Kidney (tissue), 14 donors: ENCODE results near the gene PLEK2. TPM values are rescaled to one million over a fixed set of nuclear protein-coding genes. Genes with fewer than 3 reads are reported as not detected.
A peak's percentile ranks its signal among the peaks of the same experiment; 100 is the strongest.

Experiments used
- DNase-seq, 5 donors: peaks; one replicate each; pipeline ENCODE4 v3.0.0-alpha.2; 2013 to 2020
- FAIRE-seq: peaks from 2 replicates; lab custom pipeline; 2012; peaks lifted over from hg19 to GRCh38; lab: Jason Lieb, UNC
- H3K27ac ChIP-seq, 2 donors: one replicate each; pipeline ENCODE4 v1.7.0; 2013; ENCODE audit warnings: low read depth in 2 of 2, low read length in 2 of 2, inconsistent platforms in 1 of 2
- H3K27me3 ChIP-seq: one replicate; pipeline ENCODE4 v1.7.1; 2013; ENCODE audit warnings: low read length, inconsistent platforms; ENCODE audit not compliant: control insufficient read depth, insufficient read depth
- H3K36me3 ChIP-seq, 3 donors: one replicate each; pipeline versions ENCODE4 v1.7.0 to v1.7.1; 2013; ENCODE audit warnings: low read length in 3 of 3, control low read depth in 1 of 3, inconsistent platforms in 1 of 3; ENCODE audit not compliant: insufficient read depth in 3 of 3, control insufficient read depth in 2 of 3
- H3K4me1 ChIP-seq, 3 donors: one replicate each; pipeline versions ENCODE4 v1.7.0 to v1.7.1; 2013; ENCODE audit warnings: low read length in 3 of 3, inconsistent platforms in 1 of 3, low read depth in 1 of 3; ENCODE audit not compliant: control insufficient read depth in 2 of 3, insufficient read depth in 2 of 3
- H3K4me3 ChIP-seq, 3 donors: one replicate each; pipeline versions ENCODE4 v1.7.0 to v1.8.1; 2013; ENCODE audit warnings: low read length in 3 of 3, control low read depth in 1 of 3, inconsistent platforms in 1 of 3
- H3K9ac ChIP-seq, 3 donors: one replicate each; pipeline versions ENCODE4 v1.7.0 to v1.7.1; 2013; ENCODE audit warnings: low read length in 3 of 3, control low read depth in 1 of 3, inconsistent platforms in 1 of 3
- H3K9me3 ChIP-seq, 3 donors: one replicate each; pipeline versions ENCODE4 v1.7.0 to v1.7.1; 2013; ENCODE audit warnings: low read length in 3 of 3, control low read depth in 1 of 3, inconsistent platforms in 1 of 3; ENCODE audit not compliant: control insufficient read depth in 2 of 3, insufficient read depth in 1 of 3
- intact Hi-C: fragments of 100-400 bp; cut with DNase I; formaldehyde crosslinking; loops from one replicate; pipeline ENCODE4 v1.11.1; 2022
- polyA plus RNA-seq: library from polyadenylated mRNA; stranded (reverse); fragments of 350-450 nt; fragmentation: Illumina TruSeq; extraction: RNeasy Lipid Tissue Mini Kit (QIAGEN cat#74804); gene quantifications from one replicate; pipeline ENCODE4 v1.2.3, GENCODE V29; 2014; ENCODE audit warnings: low read depth, low replicate concordance; ENCODE audit not compliant: insufficient read depth
- total RNA-seq: library from RNA; stranded (reverse); fragmentation: NEBNext Ultra II Directional; extraction: Animal tissue kit (Norgen Biotek cat#: 25700); gene quantifications from one replicate; pipeline ENCODE4 v1.2.1, GENCODE V29; 2021
- TF ChIP-seq, protein P1 (sequence below): IDR thresholded peaks from 3 replicates; pipeline ENCODE4 v1.5.1; 2012; ENCODE audit warnings: mild to moderate bottlenecking, moderate library complexity, borderline replicate concordance; ENCODE audit not compliant: insufficient read depth; ENCODE audit errors: extremely low read depth
- donor health status: control.
- donor health status: control.
- donor health status: control.
- donor health status: control.
- donor health status: control.
- donor health status: DM: yes; HTN: yes; CAD: no.
- donor health status: Normal renal cell carcinoma (clear cell type).

The PLEK2 gene
- total and polyA plus RNA-seq, 2 donors from 2014 or later, result 10.8 to 11.4 TPM

DNA sequence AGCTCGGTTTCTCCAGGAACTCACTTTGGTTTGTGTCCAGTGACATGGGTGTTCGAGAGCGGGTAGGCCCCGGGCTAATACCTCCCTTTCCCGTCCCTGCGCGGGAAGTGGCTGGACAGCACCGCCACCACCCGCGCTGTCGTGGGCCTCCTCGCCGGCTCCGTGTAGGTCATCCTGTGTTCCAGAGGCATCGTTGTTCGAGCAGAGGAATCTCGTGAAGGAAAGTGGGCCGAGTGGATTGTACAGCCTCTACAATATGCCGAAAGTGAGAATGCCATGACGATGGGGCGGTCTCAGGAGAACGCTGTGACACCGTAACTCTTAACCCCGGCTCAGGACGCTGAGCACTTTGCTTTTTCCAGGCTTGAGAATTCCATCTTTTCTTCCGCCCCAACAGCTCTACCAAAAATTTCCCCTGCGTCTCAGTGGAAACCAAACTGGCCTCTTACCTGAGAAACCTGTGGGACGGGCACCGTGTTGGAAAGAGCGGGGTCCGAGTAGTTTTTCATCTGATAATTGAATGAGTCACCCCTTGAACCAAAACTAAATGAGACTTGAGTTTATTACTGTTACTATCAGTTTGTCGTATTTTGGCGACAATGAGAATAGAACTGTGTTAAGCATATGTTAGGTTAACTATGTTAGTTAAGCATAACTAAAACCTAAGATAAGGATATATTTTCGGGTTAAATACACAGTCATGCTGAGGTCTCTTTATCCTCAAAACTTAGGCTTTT, 51.3 kb downstream of the PLEK2 start:
- intact Hi-C loops, result no loop called here
- Histone ChIP-seq H3K27me3 (no peaks in the 10 kb centered on the region), H3K27ac (peak overlapping the region; percentile 98 to 100), H3K4me3 (peak overlapping the region; percentile 92 to 99 (median 96)), H3K4me1 (peaks cover 0 to 13% (median 10%) of the 10 kb centered on the region in 3 donors), H3K9ac (peak overlapping the region; percentile 83 to 99 (median 98)), H3K36me3 (peaks cover 0 to 15% (median 4%) of the 10 kb centered on the region in 3 donors), H3K9me3 (no peaks in the 10 kb centered on the region)
- DNase-seq (no peak), FAIRE-seq (no peak)
- TF ChIP-seq, protein P1, sequence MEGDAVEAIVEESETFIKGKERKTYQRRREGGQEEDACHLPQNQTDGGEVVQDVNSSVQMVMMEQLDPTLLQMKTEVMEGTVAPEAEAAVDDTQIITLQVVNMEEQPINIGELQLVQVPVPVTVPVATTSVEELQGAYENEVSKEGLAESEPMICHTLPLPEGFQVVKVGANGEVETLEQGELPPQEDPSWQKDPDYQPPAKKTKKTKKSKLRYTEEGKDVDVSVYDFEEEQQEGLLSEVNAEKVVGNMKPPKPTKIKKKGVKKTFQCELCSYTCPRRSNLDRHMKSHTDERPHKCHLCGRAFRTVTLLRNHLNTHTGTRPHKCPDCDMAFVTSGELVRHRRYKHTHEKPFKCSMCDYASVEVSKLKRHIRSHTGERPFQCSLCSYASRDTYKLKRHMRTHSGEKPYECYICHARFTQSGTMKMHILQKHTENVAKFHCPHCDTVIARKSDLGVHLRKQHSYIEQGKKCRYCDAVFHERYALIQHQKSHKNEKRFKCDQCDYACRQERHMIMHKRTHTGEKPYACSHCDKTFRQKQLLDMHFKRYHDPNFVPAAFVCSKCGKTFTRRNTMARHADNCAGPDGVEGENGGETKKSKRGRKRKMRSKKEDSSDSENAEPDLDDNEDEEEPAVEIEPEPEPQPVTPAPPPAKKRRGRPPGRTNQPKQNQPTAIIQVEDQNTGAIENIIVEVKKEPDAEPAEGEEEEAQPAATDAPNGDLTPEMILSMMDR, result no peak

DNA sequence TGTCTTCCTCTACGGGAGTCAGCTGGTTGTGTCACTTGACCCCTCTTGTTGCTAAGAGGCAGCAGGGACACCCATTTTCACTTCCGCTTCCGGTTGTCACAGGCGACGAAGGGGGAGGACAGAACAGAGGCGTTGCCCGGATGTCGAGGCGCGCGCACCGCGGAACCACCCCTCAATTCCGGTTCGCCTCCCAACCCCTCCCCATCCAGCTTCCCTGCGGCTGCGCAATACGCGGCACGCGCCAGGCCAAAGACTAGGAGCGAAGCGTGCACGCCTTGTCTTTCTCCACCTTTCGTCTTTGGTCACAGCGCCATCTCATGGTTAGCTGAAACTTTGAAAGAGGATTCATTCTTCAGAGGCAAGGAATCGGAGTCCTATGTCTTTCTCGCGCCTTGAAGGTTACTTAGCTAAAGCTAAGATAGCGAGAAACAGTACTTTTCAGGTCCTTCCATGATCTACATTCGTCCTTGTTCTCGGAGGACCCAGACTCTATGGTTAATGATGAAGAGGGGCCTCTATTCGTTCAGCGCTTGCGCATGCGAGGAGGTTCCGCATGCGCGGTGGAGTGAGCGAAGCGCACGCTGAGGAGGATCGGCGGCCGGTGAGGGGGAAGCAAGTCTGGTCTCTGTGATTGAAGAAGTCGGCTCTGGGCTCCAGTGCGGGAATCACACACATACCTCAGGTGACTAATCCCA, 52.0 kb downstream of the PLEK2 start, which contains the start of the genes ATP6V1D and EIF2S1:
Gene ATP6V1D, minus strand, starts transcription at position 30 of the 695 bp plus-strand sequence. CDS start 106 bp downstream, outside the sequence.
Gene EIF2S1, plus strand, starts transcription at position 554 of the 695 bp plus-strand sequence. CDS start 4,440 bp downstream, outside the sequence.
- TF ChIP-seq, protein P1, result peak; percentile 86
- FAIRE-seq (peak; percentile 85), DNase-seq (peak; percentile 100)
- intact Hi-C loops, result no loop called here
- H3K4me1 ChIP-seq, result peaks cover 0 to 13% (median 10%) of the 10 kb centered on the region in 3 donors
- no peaks in the 10 kb centered on the region for H3K27me3 ChIP-seq
- H3K36me3 ChIP-seq, result peaks cover 0 to 8% (median 0%) of the 10 kb centered on the region in 3 donors
- H3K9me3 ChIP-seq, result no peaks in the 10 kb centered on the region
- peak within 1 kb of the TSS; percentile 92 to 99 (median 96) for H3K4me3 ChIP-seq
- peak within 1 kb of the TSS; percentile 98 to 100 for H3K27ac ChIP-seq
- peak within 1 kb of the TSS; percentile 83 to 99 (median 98) for H3K9ac ChIP-seq

DNA sequence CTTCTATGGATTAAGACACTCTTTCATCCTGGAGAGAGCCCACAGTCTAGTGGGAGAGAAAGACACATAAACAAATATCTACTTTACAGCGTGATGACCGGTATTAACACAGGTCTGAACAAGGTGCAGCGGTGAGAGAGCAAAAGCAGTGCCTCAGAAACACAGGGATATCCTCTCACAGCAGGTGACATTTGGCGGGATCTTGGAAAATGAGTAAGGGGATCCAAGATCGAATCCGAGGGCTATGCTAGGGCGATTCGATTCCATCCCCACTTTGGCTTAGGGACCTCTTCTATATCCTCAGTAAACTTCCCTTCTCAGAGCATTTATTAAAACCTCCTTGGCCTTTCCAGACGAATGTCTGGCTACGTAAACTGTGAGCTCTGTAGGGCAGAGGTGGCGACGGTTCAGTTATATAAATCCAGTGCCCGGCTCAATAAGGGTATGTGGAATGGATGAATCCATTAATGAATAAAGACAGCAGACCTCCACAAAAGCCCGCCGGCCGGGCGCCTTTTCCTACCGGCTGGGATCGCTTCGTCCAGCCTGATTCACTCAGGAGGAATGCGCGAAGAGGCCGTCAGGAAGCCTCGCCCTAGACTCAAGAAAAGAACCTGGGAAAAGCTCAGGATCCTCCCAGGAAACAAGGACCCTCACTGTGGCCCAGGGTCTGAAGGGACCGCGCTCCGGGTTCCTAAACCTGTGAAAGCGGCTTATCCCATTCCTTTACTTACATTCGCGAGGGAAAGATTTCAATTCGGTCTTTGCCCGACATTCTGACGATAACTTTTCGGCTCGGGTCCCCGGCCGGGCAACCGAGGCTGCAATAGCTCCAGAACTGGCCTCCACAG, 52.8 kb downstream of the PLEK2 start:
- peaks cover 0 to 13% (median 10%) of the 10 kb centered on the region in 3 donors for H3K4me1 ChIP-seq
- peak overlapping the region; percentile 82 to 92 (median 90) for H3K4me3 ChIP-seq
- H3K9ac ChIP-seq, result peak overlapping the region; percentile 60 to 98 (median 92)
- TF ChIP-seq, protein P1, result no peak
- peak in 3 of 5 donors; percentile 7 to 36 (median 8) for DNase-seq
- peak overlapping the region; percentile 81 to 98 for H3K27ac ChIP-seq
- no peaks in the 10 kb centered on the region for H3K27me3 ChIP-seq
- peaks cover 0 to 4% (median 0%) of the 10 kb centered on the region in 3 donors for H3K36me3 ChIP-seq
- FAIRE-seq, result no peak
- intact Hi-C loops, result no loop called here
- H3K9me3 ChIP-seq, result no peaks in the 10 kb centered on the region
